Nephron progenitor cell (in vitro differentiated cells): ENCODE results near the gene CNTNAP2.
A peak's percentile ranks its signal among the peaks of the same experiment; 100 is the strongest.

Experiments used
- DNase-seq: peaks from one replicate; pipeline ENCODE4 v3.0.0; 2021
- H3K27ac Mint-ChIP-seq: 2 replicates; pipeline ENCODE4 v1.8.0; 2021; ENCODE audit warnings: mild to moderate bottlenecking, moderate library complexity, mixed read lengths
- H3K27me3 Mint-ChIP-seq: 2 replicates; pipeline ENCODE4 v1.8.0; 2021; ENCODE audit warnings: mild to moderate bottlenecking, low read depth, mixed read lengths; ENCODE audit not compliant: poor library complexity
- H3K36me3 Mint-ChIP-seq: 2 replicates; pipeline ENCODE4 v1.8.0; 2021; ENCODE audit warnings: low read depth, mixed read lengths
- H3K4me1 Mint-ChIP-seq: 2 replicates; pipeline ENCODE4 v1.8.0; 2021; ENCODE audit warnings: mixed read lengths
- H3K4me3 Mint-ChIP-seq: 2 replicates; pipeline ENCODE4 v1.8.0; 2021; ENCODE audit warnings: mild to moderate bottlenecking, moderate library complexity, mixed read lengths
- H3K9me3 Mint-ChIP-seq: 2 replicates; pipeline ENCODE4 v1.8.0; 2021; ENCODE audit warnings: mild to moderate bottlenecking, moderate library complexity, mixed read lengths
- TF ChIP-seq, protein P1 (sequence below): fragments of 200-600 bp; sonication (generic); IDR thresholded peaks from 2 replicates; pipeline ENCODE4 v1.5.0; 2021; ENCODE audit warnings: antibody characterized with exemption

CNTNAP2 gene

GRCh38 chr7:148148456-148148855 is 2031.9 kb downstream of the CNTNAP2 start:
- Mint-ChIP-seq H3K27ac (no peak overlapping the region), H3K4me3 (no peak overlapping the region), H3K27me3 (peaks cover 26% of the 10 kb centered on the region), H3K4me1 (peaks cover 6% of the 10 kb centered on the region), H3K9me3 (peaks cover 11% of the 10 kb centered on the region), H3K36me3 (no peaks in the 10 kb centered on the region)
- no peak for DNase-seq
- TF ChIP-seq, protein P1, sequence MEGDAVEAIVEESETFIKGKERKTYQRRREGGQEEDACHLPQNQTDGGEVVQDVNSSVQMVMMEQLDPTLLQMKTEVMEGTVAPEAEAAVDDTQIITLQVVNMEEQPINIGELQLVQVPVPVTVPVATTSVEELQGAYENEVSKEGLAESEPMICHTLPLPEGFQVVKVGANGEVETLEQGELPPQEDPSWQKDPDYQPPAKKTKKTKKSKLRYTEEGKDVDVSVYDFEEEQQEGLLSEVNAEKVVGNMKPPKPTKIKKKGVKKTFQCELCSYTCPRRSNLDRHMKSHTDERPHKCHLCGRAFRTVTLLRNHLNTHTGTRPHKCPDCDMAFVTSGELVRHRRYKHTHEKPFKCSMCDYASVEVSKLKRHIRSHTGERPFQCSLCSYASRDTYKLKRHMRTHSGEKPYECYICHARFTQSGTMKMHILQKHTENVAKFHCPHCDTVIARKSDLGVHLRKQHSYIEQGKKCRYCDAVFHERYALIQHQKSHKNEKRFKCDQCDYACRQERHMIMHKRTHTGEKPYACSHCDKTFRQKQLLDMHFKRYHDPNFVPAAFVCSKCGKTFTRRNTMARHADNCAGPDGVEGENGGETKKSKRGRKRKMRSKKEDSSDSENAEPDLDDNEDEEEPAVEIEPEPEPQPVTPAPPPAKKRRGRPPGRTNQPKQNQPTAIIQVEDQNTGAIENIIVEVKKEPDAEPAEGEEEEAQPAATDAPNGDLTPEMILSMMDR: no peak

DNA sequence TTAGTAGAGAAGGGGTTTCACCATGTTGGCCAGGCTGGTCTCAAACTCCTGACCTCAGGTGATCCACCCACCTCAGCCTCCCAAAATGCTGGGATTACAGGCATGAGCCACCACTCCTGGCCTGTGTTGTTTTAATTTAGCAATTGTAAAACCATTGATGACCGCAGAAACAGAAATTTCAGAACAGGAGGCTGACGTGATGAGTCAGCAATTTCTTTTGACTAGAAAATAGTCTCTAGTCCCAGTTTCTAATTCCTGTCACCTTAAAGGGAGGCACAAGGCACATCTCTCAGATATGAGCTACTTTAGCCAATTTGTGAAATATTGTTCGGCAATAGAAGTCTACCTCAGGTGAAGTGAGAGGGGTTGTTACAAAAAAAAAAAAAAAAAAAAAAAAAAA is 2033.1 kb downstream of the CNTNAP2 start:
- peaks cover 11% of the 10 kb centered on the region for H3K9me3 Mint-ChIP-seq

DNA sequence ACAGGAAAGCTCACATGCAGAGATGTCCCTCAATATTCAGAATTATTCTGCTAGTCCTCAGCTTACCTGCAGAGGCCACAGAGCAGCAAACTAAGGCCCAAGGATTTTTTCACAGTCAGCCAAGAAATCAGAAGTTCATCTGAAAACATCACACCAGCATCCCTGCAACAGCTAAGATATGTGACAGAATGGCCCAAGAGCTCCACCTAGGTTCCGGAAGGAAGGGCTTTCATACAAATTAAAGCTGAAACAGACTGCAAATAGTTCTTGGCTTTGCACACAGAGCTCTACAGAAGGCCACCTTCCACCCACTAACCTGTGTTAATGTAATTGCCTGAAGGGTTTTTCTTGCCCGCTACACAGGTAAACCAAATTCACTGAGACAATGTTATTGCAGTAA is 2035.2 kb downstream of the CNTNAP2 start:
- Mint-ChIP-seq H3K27me3 (peaks cover 22% of the 10 kb centered on the region), H3K4me3 (no peak overlapping the region), H3K36me3 (no peaks in the 10 kb centered on the region), H3K4me1 (peaks cover 15% of the 10 kb centered on the region), H3K27ac (no peak overlapping the region), H3K9me3 (peaks cover 11% of the 10 kb centered on the region)
- TF ChIP-seq, protein P1: no peak
- DNase-seq: no peak

More for the DNA sequence above, 2033.1 kb downstream of the CNTNAP2 start:
- Mint-ChIP-seq H3K27ac (no peak overlapping the region), H3K4me3 (no peak overlapping the region), H3K27me3 (peaks cover 24% of the 10 kb centered on the region), H3K36me3 (no peaks in the 10 kb centered on the region), H3K4me1 (peaks cover 9% of the 10 kb centered on the region)
- TF ChIP-seq, protein P1: no peak
- DNase-seq: no peak

DNA sequence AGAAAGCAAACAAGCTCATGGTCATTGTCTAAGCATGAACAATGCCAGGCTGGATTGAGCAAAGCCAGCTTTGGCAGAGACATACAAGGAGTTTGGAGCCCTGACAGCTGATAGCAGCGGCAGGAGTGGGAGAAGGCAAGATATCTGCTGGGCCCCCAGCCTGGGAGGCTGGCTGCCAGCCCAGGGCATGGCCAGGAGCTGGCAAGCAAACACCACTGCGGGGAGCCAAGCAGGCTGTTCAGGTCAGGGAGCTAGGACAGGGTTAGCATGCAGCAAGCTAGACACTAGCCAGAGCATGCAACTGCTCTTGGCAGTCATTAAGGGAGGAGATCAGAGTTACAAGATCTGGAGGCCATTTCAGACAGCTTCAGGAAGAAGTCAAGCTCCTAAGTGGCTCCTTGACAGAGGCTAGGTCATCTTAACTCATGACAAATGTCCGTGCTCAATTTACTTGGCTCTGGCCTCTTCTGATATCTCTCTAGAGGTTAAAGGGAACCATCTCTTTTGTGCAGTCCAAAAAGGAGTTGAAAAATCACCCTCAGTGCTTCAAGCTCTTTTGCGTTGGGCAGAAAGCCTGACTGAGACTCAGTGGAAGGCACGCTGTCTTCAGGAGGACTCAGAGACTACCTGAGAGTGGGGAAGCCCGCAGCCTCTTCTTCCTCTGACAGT is 2037.1 kb downstream of the CNTNAP2 start:
- TF ChIP-seq, protein P1: no peak
- H3K4me3 Mint-ChIP-seq: no peak overlapping the region
- peak overlapping the region; percentile 62 for H3K27ac Mint-ChIP-seq
- H3K9me3 Mint-ChIP-seq: peaks cover 11% of the 10 kb centered on the region
- H3K27me3 Mint-ChIP-seq: peaks cover 14% of the 10 kb centered on the region
- DNase-seq: no peak
- no peaks in the 10 kb centered on the region for H3K36me3 Mint-ChIP-seq
- H3K4me1 Mint-ChIP-seq: peaks cover 15% of the 10 kb centered on the region

GRCh38 chr7:148155000-148155399 is 2038.4 kb downstream of the CNTNAP2 start:
- H3K36me3 Mint-ChIP-seq: no peaks in the 10 kb centered on the region
- peaks cover 11% of the 10 kb centered on the region for H3K9me3 Mint-ChIP-seq
- TF ChIP-seq, protein P1: no peak

GRCh38 chr7:148155826-148156225 is 2039.2 kb downstream of the CNTNAP2 start:
- Mint-ChIP-seq H3K27me3 (peaks cover 5% of the 10 kb centered on the region), H3K36me3 (no peaks in the 10 kb centered on the region), H3K4me1 (peaks cover 15% of the 10 kb centered on the region), H3K27ac (no peak overlapping the region), H3K4me3 (no peak overlapping the region), H3K9me3 (peaks cover 11% of the 10 kb centered on the region)
- no peak for DNase-seq
- TF ChIP-seq, protein P1: no peak

More at GRCh38 chr7:148155000-148155399, 2038.4 kb downstream of the CNTNAP2 start:
- Mint-ChIP-seq H3K4me1 (peaks cover 15% of the 10 kb centered on the region), H3K27me3 (peaks cover 10% of the 10 kb centered on the region), H3K4me3 (no peak overlapping the region), H3K27ac (peak overlapping the region; percentile 53)
- DNase-seq: no peak
